ENCODE results near the gene ZBTB20. TPM values are rescaled to one million over a fixed set of nuclear protein-coding genes. Genes with fewer than 3 reads are reported as not detected.

ZBTB20 gene
- total RNA-seq, 2 experiments from 2014 or later: 11.0 to 11.4 TPM

GRCh38 chr3:114471478-114471877 lies 675.6 kb downstream of the ZBTB20 start:
- Mint-ChIP-seq H3K27ac (no peak overlapping the region), H3K9me3 (no peaks in the 10 kb centered on the region), H3K36me3 (ENCODE audit: low read depth) (no peaks in the 10 kb centered on the region), H3K4me3 (no peak overlapping the region), H3K27me3 (no peaks in the 10 kb centered on the region), H3K4me1 (no peaks in the 10 kb centered on the region)
- ChIA-PET POLR2A (no interaction called here), CTCF (no interaction called here)
- no peak for DNase-seq

GRCh38 chr3:114469070-114469469 lies 678.0 kb downstream of the ZBTB20 start:
- no peak for DNase-seq
- Mint-ChIP-seq H3K4me3 (no peak overlapping the region), H3K4me1 (no peaks in the 10 kb centered on the region), H3K36me3 (ENCODE audit: low read depth) (no peaks in the 10 kb centered on the region), H3K27ac (no peak overlapping the region), H3K27me3 (no peaks in the 10 kb centered on the region), H3K9me3 (no peaks in the 10 kb centered on the region)
- ChIA-PET CTCF (interaction anchor here (0.7 kb wide), 1 partner anchor 344 kb away, joined by 3 read pairs; no protein-coding TSS in a partner anchor), POLR2A (no interaction called here)

GRCh38 chr3:114466816-114467215 lies 680.3 kb downstream of the ZBTB20 start:
- CTCF ChIA-PET: interaction anchor here (0.6 kb wide), 1 partner anchor 22 kb away, joined by 3 read pairs; no protein-coding TSS in a partner anchor
- Mint-ChIP-seq H3K36me3 (ENCODE audit: low read depth) (no peaks in the 10 kb centered on the region), H3K27ac (no peak overlapping the region), H3K9me3 (no peaks in the 10 kb centered on the region), H3K4me1 (no peaks in the 10 kb centered on the region), H3K4me3 (no peak overlapping the region), H3K27me3 (no peaks in the 10 kb centered on the region)
- DNase-seq: no peak
- POLR2A ChIA-PET: no interaction called here

GRCh38 chr3:114466251-114466650 lies 680.8 kb downstream of the ZBTB20 start:
- no peaks in the 10 kb centered on the region for H3K9me3 Mint-ChIP-seq
- no peak overlapping the region for H3K4me3 Mint-ChIP-seq
- H3K27me3 Mint-ChIP-seq: no peaks in the 10 kb centered on the region
- DNase-seq: no peak
- ChIA-PET CTCF (no interaction called here), POLR2A (no interaction called here)
- H3K27ac Mint-ChIP-seq: no peak overlapping the region
- H3K36me3 Mint-ChIP-seq (ENCODE audit: low read depth): no peaks in the 10 kb centered on the region
- H3K4me1 Mint-ChIP-seq: no peaks in the 10 kb centered on the region

- H3K27ac Mint-ChIP-seq: no peak overlapping the region
- CTCF ChIA-PET: no interaction called here
- POLR2A ChIA-PET: no interaction called here
- H3K36me3 Mint-ChIP-seq (ENCODE audit: low read depth): no peaks in the 10 kb centered on the region
- no peaks in the 10 kb centered on the region for H3K9me3 Mint-ChIP-seq
- no peaks in the 10 kb centered on the region for H3K4me1 Mint-ChIP-seq
- no peak for DNase-seq
- H3K27me3 Mint-ChIP-seq: no peaks in the 10 kb centered on the region
- H3K4me3 Mint-ChIP-seq: no peak overlapping the region
These were observed 682.5 kb downstream of the ZBTB20 start for GRCh38 chr3:114464548-114464947.

GRCh38 chr3:114462750-114463149 lies 684.3 kb downstream of the ZBTB20 start:
- Mint-ChIP-seq H3K36me3 (ENCODE audit: low read depth) (no peaks in the 10 kb centered on the region), H3K27me3 (no peaks in the 10 kb centered on the region), H3K27ac (no peak overlapping the region), H3K4me1 (no peaks in the 10 kb centered on the region), H3K4me3 (no peak overlapping the region), H3K9me3 (no peaks in the 10 kb centered on the region)
- ChIA-PET CTCF (no interaction called here), POLR2A (no interaction called here)
- no peak for DNase-seq

- no peak for DNase-seq
- no peaks in the 10 kb centered on the region for H3K36me3 Mint-ChIP-seq (ENCODE audit: low read depth)
- H3K9me3 Mint-ChIP-seq: no peaks in the 10 kb centered on the region
- no peaks in the 10 kb centered on the region for H3K4me1 Mint-ChIP-seq
- ChIA-PET CTCF (no interaction called here), POLR2A (no interaction called here)
- H3K27me3 Mint-ChIP-seq: no peaks in the 10 kb centered on the region
- H3K27ac Mint-ChIP-seq: no peak overlapping the region
- no peak overlapping the region for H3K4me3 Mint-ChIP-seq
These were observed 686.6 kb downstream of the ZBTB20 start for GRCh38 chr3:114460459-114460858.

- ChIA-PET POLR2A (no interaction called here), CTCF (no interaction called here)
- Mint-ChIP-seq H3K9me3 (no peaks in the 10 kb centered on the region), H3K27me3 (peaks cover 2% of the 10 kb centered on the region), H3K36me3 (ENCODE audit: low read depth) (no peaks in the 10 kb centered on the region), H3K4me1 (peaks cover 3% of the 10 kb centered on the region), H3K27ac (no peak overlapping the region), H3K4me3 (no peak overlapping the region)
- DNase-seq: no peak
These were observed 690.3 kb downstream of the ZBTB20 start for GRCh38 chr3:114456742-114457141.

- POLR2A ChIA-PET: no interaction called here
- CTCF ChIA-PET: interaction anchor here (0.7 kb wide), 1 partner anchor 170 kb away, joined by 3 read pairs; no protein-coding TSS in a partner anchor
- H3K36me3 Mint-ChIP-seq (ENCODE audit: low read depth): no peaks in the 10 kb centered on the region
These were observed 691.7 kb downstream of the ZBTB20 start for GRCh38 chr3:114455432-114455831.

GRCh38 chr3:114454551-114455251 lies 692.4 kb downstream of the ZBTB20 start:
- peaks cover 2% of the 10 kb centered on the region for H3K27me3 Mint-ChIP-seq
- no peak for DNase-seq
- H3K9me3 Mint-ChIP-seq: no peaks in the 10 kb centered on the region
- POLR2A ChIA-PET: no interaction called here
- peaks cover 3% of the 10 kb centered on the region for H3K4me1 Mint-ChIP-seq
- no peaks in the 10 kb centered on the region for H3K36me3 Mint-ChIP-seq (ENCODE audit: low read depth)
- CTCF ChIA-PET: interaction anchor here (0.7 kb wide), 1 partner anchor 169 kb away, joined by 3 read pairs; no protein-coding TSS in a partner anchor
- H3K27ac Mint-ChIP-seq: no peak overlapping the region
- no peak overlapping the region for H3K4me3 Mint-ChIP-seq

More at GRCh38 chr3:114455432-114455831, 691.7 kb downstream of the ZBTB20 start:
- H3K4me1 Mint-ChIP-seq: peaks cover 3% of the 10 kb centered on the region
- no peak for DNase-seq
- H3K9me3 Mint-ChIP-seq: no peaks in the 10 kb centered on the region
- no peak overlapping the region for H3K4me3 Mint-ChIP-seq
- H3K27ac Mint-ChIP-seq: no peak overlapping the region
- peaks cover 2% of the 10 kb centered on the region for H3K27me3 Mint-ChIP-seq

GRCh38 chr3:114453361-114453780 lies 693.7 kb downstream of the ZBTB20 start:
- no peaks in the 10 kb centered on the region for H3K36me3 Mint-ChIP-seq (ENCODE audit: low read depth)
- POLR2A ChIA-PET: no interaction called here
- no peak for DNase-seq
- H3K9me3 Mint-ChIP-seq: no peaks in the 10 kb centered on the region
- no peak overlapping the region for H3K4me3 Mint-ChIP-seq
- H3K27ac Mint-ChIP-seq: no peak overlapping the region
- CTCF ChIA-PET: no interaction called here
- H3K4me1 Mint-ChIP-seq: peaks cover 3% of the 10 kb centered on the region
- peaks cover 2% of the 10 kb centered on the region for H3K27me3 Mint-ChIP-seq

GRCh38 chr3:114452937-114453336 lies 694.2 kb downstream of the ZBTB20 start:
- H3K9me3 Mint-ChIP-seq: no peaks in the 10 kb centered on the region
- no peak overlapping the region for H3K4me3 Mint-ChIP-seq
- no peaks in the 10 kb centered on the region for H3K36me3 Mint-ChIP-seq (ENCODE audit: low read depth)
- peaks cover 3% of the 10 kb centered on the region for H3K4me1 Mint-ChIP-seq
- no peak for DNase-seq
- peaks cover 2% of the 10 kb centered on the region for H3K27me3 Mint-ChIP-seq
- ChIA-PET POLR2A (no interaction called here), CTCF (no interaction called here)
- H3K27ac Mint-ChIP-seq: no peak overlapping the region

- Mint-ChIP-seq H3K4me3 (no peak overlapping the region), H3K27me3 (peaks cover 2% of the 10 kb centered on the region), H3K9me3 (no peaks in the 10 kb centered on the region), H3K27ac (no peak overlapping the region), H3K4me1 (peaks cover 3% of the 10 kb centered on the region), H3K36me3 (ENCODE audit: low read depth) (no peaks in the 10 kb centered on the region)
- DNase-seq: no peak
- ChIA-PET CTCF (no interaction called here), POLR2A (no interaction called here)
These were observed 694.8 kb downstream of the ZBTB20 start for GRCh38 chr3:114452256-114452655.

- ChIA-PET CTCF (no interaction called here), POLR2A (no interaction called here)
- H3K4me1 Mint-ChIP-seq: peaks cover 3% of the 10 kb centered on the region
- no peaks in the 10 kb centered on the region for H3K9me3 Mint-ChIP-seq
- H3K27me3 Mint-ChIP-seq: peaks cover 2% of the 10 kb centered on the region
- H3K4me3 Mint-ChIP-seq: no peak overlapping the region
- H3K27ac Mint-ChIP-seq: no peak overlapping the region
- DNase-seq: no peak
- H3K36me3 Mint-ChIP-seq (ENCODE audit: low read depth): no peaks in the 10 kb centered on the region
These were observed 695.5 kb downstream of the ZBTB20 start for GRCh38 chr3:114451561-114452018.
